ENCODE measurements around the gene PUM1.

- TF ChIP-seq POLR2AphosphoS5 (IDR thresholded peaks at IDR 0.05; ENCODE audit: low read depth, low read length), result no peak
- no peak for TF ChIP-seq POLR2A (IDR thresholded peaks at IDR 0.05; ENCODE audit: low read depth, low read length)
Measured at GRCh38 chr1:30908316-30908695, 157.2 kb downstream of the PUM1 start.

Measured in GM12892 (cell line).